ENCODE measurements around the gene TEX48.

The TEX48 gene

GRCh38 chr9:114621561-114621960 is 60.4 kb downstream of the TEX48 start:
- no peak for DNase-seq (ENCODE audit: low spot score)

GRCh38 chr9:114619191-114619761 is 62.7 kb downstream of the TEX48 start:
- DNase-seq (ENCODE audit: low spot score) = no peak

GRCh38 chr9:114616684-114617520 is 65.1 kb downstream of the TEX48 start:
- DNase-seq (ENCODE audit: low spot score) = no peak

All from hepatic stellate cell (primary cell).